H9 (cell line): ENCODE measurements around the gene HK3. TPM values are rescaled to one million over a fixed set of nuclear protein-coding genes. Genes with fewer than 3 reads are reported as not detected.
A peak's percentile ranks its signal among the peaks of the same experiment; 100 is the strongest.

Experiments
- DNase-seq: peaks from one replicate; pipeline ENCODE4 v3.0.0-alpha.2; 2017
- H2AFZ ChIP-seq: one replicate; pipeline ENCODE4 v1.6.1; 2013; ENCODE audit warnings: mild to moderate bottlenecking, low read length, control low read depth, moderate library complexity
- H2AK5ac ChIP-seq: 2 replicates; pipeline ENCODE4 v1.6.1; 2013; ENCODE audit warnings: low read length, control low read depth, mixed read lengths; ENCODE audit not compliant: insufficient read length
- H2BK120ac ChIP-seq: one replicate; pipeline ENCODE4 v1.6.1; 2013; ENCODE audit warnings: low read depth, mild to moderate bottlenecking, low read length, control low read depth, inconsistent platforms; ENCODE audit not compliant: poor library complexity, severe bottlenecking
- H2BK12ac ChIP-seq: 2 replicates; pipeline ENCODE4 v1.6.1; 2013; ENCODE audit warnings: low read length, control low read depth, mixed read lengths, low read depth; ENCODE audit not compliant: insufficient read length
- H2BK15ac ChIP-seq: 2 replicates; pipeline ENCODE4 v1.6.1; 2013; ENCODE audit warnings: low read depth, low read length, control low read depth
- H2BK20ac ChIP-seq: one replicate; pipeline ENCODE4 v1.6.1; 2013; ENCODE audit warnings: low read depth, mild to moderate bottlenecking, low read length, control low read depth, inconsistent platforms; ENCODE audit not compliant: poor library complexity, severe bottlenecking
- H2BK5ac ChIP-seq: 2 replicates; pipeline ENCODE4 v1.6.1; 2013; ENCODE audit warnings: low read length, control low read depth, mixed read lengths; ENCODE audit not compliant: insufficient read length
- H3K14ac ChIP-seq: 2 replicates; pipeline ENCODE4 v1.6.1; 2013; ENCODE audit warnings: low read length, control low read depth; ENCODE audit not compliant: insufficient read depth
- H3K18ac ChIP-seq: 2 replicates; pipeline ENCODE4 v1.6.1; 2013; ENCODE audit warnings: low read depth, mild to moderate bottlenecking, mixed read lengths, low read length, control low read depth; ENCODE audit not compliant: insufficient read length
- H3K23ac ChIP-seq: 2 replicates; pipeline ENCODE4 v1.6.1; 2013; ENCODE audit warnings: low read length, control low read depth, mixed read lengths, low read depth; ENCODE audit not compliant: insufficient read length
- H3K23me2 ChIP-seq: 2 replicates; pipeline ENCODE4 v1.6.1; 2013; ENCODE audit warnings: low read depth, mild to moderate bottlenecking, mixed read lengths, low read length, control low read depth; ENCODE audit not compliant: insufficient read length, poor library complexity, severe bottlenecking
- H3K27ac ChIP-seq: 2 replicates; pipeline ENCODE4 v1.5.1; 2013; ENCODE audit warnings: low read length, control low read depth, mixed read lengths, low read depth; ENCODE audit not compliant: insufficient read length
- H3K27me3 ChIP-seq: 2 replicates; pipeline ENCODE4 v1.6.1; 2013; ENCODE audit warnings: low read length, control low read depth, inconsistent platforms; ENCODE audit not compliant: insufficient read depth
- H3K4ac ChIP-seq: 2 replicates; pipeline ENCODE4 v1.6.1; 2013; ENCODE audit warnings: low read depth, mild to moderate bottlenecking, control low read depth, inconsistent platforms, low read length, moderate library complexity
- H3K4me1 ChIP-seq: 2 replicates; pipeline ENCODE4 v1.6.1; 2013; ENCODE audit warnings: low read length, control low read depth, inconsistent platforms; ENCODE audit not compliant: insufficient read depth
- H3K4me2 ChIP-seq: 2 replicates; pipeline ENCODE4 v1.6.1; 2013; ENCODE audit warnings: low read length, control low read depth, mixed read lengths; ENCODE audit not compliant: insufficient read length, insufficient read depth
- H3K56ac ChIP-seq: 2 replicates; pipeline ENCODE4 v1.6.1; 2013; ENCODE audit warnings: low read depth, mild to moderate bottlenecking, mixed read lengths, low read length, control low read depth; ENCODE audit not compliant: insufficient read length
- H3K79me1 ChIP-seq: 2 replicates; pipeline ENCODE4 v1.6.1; 2013; ENCODE audit warnings: low read depth, mild to moderate bottlenecking, moderate library complexity, low read length, control low read depth, inconsistent platforms; ENCODE audit not compliant: insufficient read depth, poor library complexity, severe bottlenecking
- H3K79me2 ChIP-seq: 2 replicates; pipeline ENCODE4 v1.6.1; 2013; ENCODE audit warnings: low read length, control low read depth, inconsistent platforms; ENCODE audit not compliant: insufficient read depth
- H3K9ac ChIP-seq: 2 replicates; pipeline ENCODE4 v1.6.1; 2013; ENCODE audit warnings: low read length, control low read depth, mixed read lengths; ENCODE audit not compliant: insufficient read length; ENCODE audit errors: extremely low read depth
- H3K9me3 ChIP-seq: one replicate; pipeline ENCODE4 v1.6.1; 2013; ENCODE audit warnings: low read depth, low read length, inconsistent platforms; ENCODE audit not compliant: control insufficient read depth
- H3T11ph ChIP-seq: one replicate; pipeline ENCODE4 v1.6.1; 2013; ENCODE audit warnings: mild to moderate bottlenecking, low read length, control low read depth, inconsistent platforms
- H4K20me1 ChIP-seq: one replicate; pipeline ENCODE4 v1.6.1; 2013; ENCODE audit not compliant: control insufficient read depth, insufficient read length, insufficient read depth
- H4K5ac ChIP-seq: 2 replicates; pipeline ENCODE4 v1.6.1; 2013; ENCODE audit warnings: low read depth, mild to moderate bottlenecking, mixed read lengths, low read length, control low read depth; ENCODE audit not compliant: insufficient read length
- H4K8ac ChIP-seq: replicated peaks from 2 replicates; pipeline ENCODE4 v1.6.1; 2013; ENCODE audit warnings: low read length, control low read depth, mixed read lengths, low read depth; ENCODE audit not compliant: insufficient read length
- H4K91ac ChIP-seq: 2 replicates; pipeline ENCODE4 v1.6.1; 2013; ENCODE audit warnings: low read depth, mild to moderate bottlenecking, moderate library complexity, mixed read lengths, low read length, control low read depth; ENCODE audit not compliant: insufficient read length
- H3K27ac Mint-ChIP-seq, 3 experiments: 2 replicates in 2 of 3; 3 replicates in 1 of 3; pipeline ENCODE4 v1.8.0; 2020 to 2021; ENCODE audit warnings: mixed read lengths in 3 of 3, mild to moderate bottlenecking in 1 of 3, moderate library complexity in 1 of 3
- H3K27me3 Mint-ChIP-seq: 2 replicates; pipeline ENCODE4 v1.8.0; 2021; ENCODE audit warnings: low read depth, mild to moderate bottlenecking, moderate library complexity, mixed read lengths
- H3K36me3 Mint-ChIP-seq, 3 experiments: 2 replicates in 2 of 3; 3 replicates in 1 of 3; pipeline ENCODE4 v1.8.0; 2020 to 2021; ENCODE audit warnings: low read depth in 3 of 3, mixed read lengths in 3 of 3; ENCODE audit not compliant: insufficient read depth in 1 of 3
- H3K4me1 Mint-ChIP-seq, 2 experiments: 2 replicates each; pipeline ENCODE4 v1.8.0; 2020; ENCODE audit warnings: mixed read lengths in 2 of 2
- H3K4me3 Mint-ChIP-seq, 2 experiments: 2 replicates in 1 of 2; 3 replicates in 1 of 2; pipeline ENCODE4 v1.8.0; 2020 to 2021; ENCODE audit warnings: mild to moderate bottlenecking in 2 of 2, mixed read lengths in 2 of 2, moderate library complexity in 1 of 2
- H3K9me3 Mint-ChIP-seq, 2 experiments: 2 replicates in 1 of 2; 3 replicates in 1 of 2; pipeline ENCODE4 v1.8.0; 2020; ENCODE audit warnings: mild to moderate bottlenecking in 2 of 2, mixed read lengths in 2 of 2, moderate library complexity in 1 of 2
- CTCF ChIP-seq: fragments of 200-600 bp; sonication (generic); conservative IDR thresholded peaks from 3 replicates; pipeline ENCODE4 v1.8.0; 2021; ENCODE audit warnings: antibody characterized with exemption, mild to moderate bottlenecking
- WGBS: extraction: QIAGEN DNeasy Blood & Tissue Kit; methylation state at CpG from one replicate; pipeline ENCODE4 v1.1.7; 2013; ENCODE audit warnings: missing lambda C conversion rate, low lambda C conversion rate, mixed read lengths; ENCODE audit not compliant: insufficient read length; ENCODE audit errors: extremely low coverage; 5-methylcytosine and 5-hydroxymethylcytosine counted together
- total RNA-seq: library from RNA; stranded (reverse); gene quantifications from 2 replicates; pipeline ENCODE4 v1.2.1, GENCODE V29; 2021

Gene HK3
- total RNA-seq, 1 experiment from 2014 or later: not detected

- H3K27ac ChIP-seq: no peak overlapping the region
- H3K23me2 ChIP-seq: no peaks in the 10 kb centered on the region
- H3K18ac ChIP-seq: no peak overlapping the region
- no peaks in the 10 kb centered on the region; a peak in 1 of 7 replicates for H3K36me3 Mint-ChIP-seq
- H3K27me3 ChIP-seq: no peaks in the 10 kb centered on the region
- no peaks in the 10 kb centered on the region for H3K9me3 Mint-ChIP-seq
- no peak overlapping the region for H3T11ph ChIP-seq
- H3K9me3 ChIP-seq: no peaks in the 10 kb centered on the region
- no peak overlapping the region for H2BK5ac ChIP-seq
- peaks cover 6% of the 10 kb centered on the region for H3K27me3 Mint-ChIP-seq
- no peak overlapping the region for H4K91ac ChIP-seq
- no peak overlapping the region for H2BK15ac ChIP-seq
- H3K4ac ChIP-seq: no peak overlapping the region
- peak; percentile 37 for DNase-seq
- no peaks in the 10 kb centered on the region for H3K79me1 ChIP-seq
- H3K56ac ChIP-seq: no peak overlapping the region
- no peak overlapping the region for H2AFZ ChIP-seq
- H3K4me1 ChIP-seq: no peaks in the 10 kb centered on the region
- H3K14ac ChIP-seq: no peak overlapping the region
- H4K20me1 ChIP-seq: no peaks in the 10 kb centered on the region
- H3K79me2 ChIP-seq: no peaks in the 10 kb centered on the region
- peak overlapping the region in 1 of 3 experiments; percentile 21; a peak in 1 of 7 replicates for H3K27ac Mint-ChIP-seq
- no peak overlapping the region for H2BK20ac ChIP-seq
- no peak overlapping the region for H4K8ac ChIP-seq
- no CpG with 5 or more reads among the region's 28 CpGs for WGBS
- no peak overlapping the region for H3K9ac ChIP-seq
- H2BK12ac ChIP-seq: no peak overlapping the region
- no peak overlapping the region for H2AK5ac ChIP-seq
- TF ChIP-seq CTCF: peak; percentile 46
- H4K5ac ChIP-seq: no peak overlapping the region
- no peak overlapping the region for H3K4me2 ChIP-seq
- no peak overlapping the region for H3K4me3 Mint-ChIP-seq
- no peak overlapping the region for H2BK120ac ChIP-seq
- no peak overlapping the region for H3K23ac ChIP-seq
- peaks cover 8 to 9% of the 10 kb centered on the region in 2 experiments for H3K4me1 Mint-ChIP-seq
Measured at GRCh38 chr5:176887252-176887849, 11.8 kb downstream of the HK3 start.
